ENCODE measurements around the gene PGR.
"Not testable (repeated sequence)": the region's sequence is repeated elsewhere in the genome, so short reads cannot be mapped to it uniquely, and the experiment has no call there.

PGR gene

GRCh38 chr11:101022256-101022655 is 107.4 kb downstream of the PGR start:
- no peak for DNase-seq (ENCODE audit: extremely low read depth, low read depth)
- TF ChIP-seq CTCF (IDR thresholded peaks at IDR 0.05; ENCODE audit: low read depth, low read length, missing control alignments) = no peak

DNA sequence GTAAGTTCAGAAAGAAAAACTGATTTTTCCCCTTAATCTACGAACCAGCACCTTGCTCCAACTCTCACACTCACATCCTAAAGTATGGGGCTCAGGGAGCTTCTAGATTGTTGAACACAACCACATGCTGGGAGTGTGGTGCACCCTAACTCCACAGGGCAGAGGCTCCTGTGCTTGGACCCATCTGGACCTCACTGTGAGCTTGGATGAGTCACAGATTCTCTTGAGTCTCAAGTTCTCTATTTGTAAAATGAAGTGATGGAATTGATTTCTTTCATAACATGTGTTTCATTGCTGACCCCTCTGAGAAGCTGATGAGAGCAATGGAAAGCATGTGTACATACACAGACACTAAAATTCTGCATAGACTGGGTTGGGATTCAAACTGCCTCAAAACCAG is 109.7 kb downstream of the PGR start:
- no peak for TF ChIP-seq CTCF (IDR thresholded peaks at IDR 0.05; ENCODE audit: low read depth, low read length, missing control alignments)
- DNase-seq (ENCODE audit: extremely low read depth, low read depth) = no peak
- no peak overlapping the region for H3K4me3 ChIP-seq (replicated peaks; ENCODE audit: low read depth, low read length)

More at GRCh38 chr11:101022256-101022655, 107.4 kb downstream of the PGR start:
- H3K4me3 ChIP-seq (replicated peaks; ENCODE audit: low read depth, low read length) = no peak overlapping the region

DNA sequence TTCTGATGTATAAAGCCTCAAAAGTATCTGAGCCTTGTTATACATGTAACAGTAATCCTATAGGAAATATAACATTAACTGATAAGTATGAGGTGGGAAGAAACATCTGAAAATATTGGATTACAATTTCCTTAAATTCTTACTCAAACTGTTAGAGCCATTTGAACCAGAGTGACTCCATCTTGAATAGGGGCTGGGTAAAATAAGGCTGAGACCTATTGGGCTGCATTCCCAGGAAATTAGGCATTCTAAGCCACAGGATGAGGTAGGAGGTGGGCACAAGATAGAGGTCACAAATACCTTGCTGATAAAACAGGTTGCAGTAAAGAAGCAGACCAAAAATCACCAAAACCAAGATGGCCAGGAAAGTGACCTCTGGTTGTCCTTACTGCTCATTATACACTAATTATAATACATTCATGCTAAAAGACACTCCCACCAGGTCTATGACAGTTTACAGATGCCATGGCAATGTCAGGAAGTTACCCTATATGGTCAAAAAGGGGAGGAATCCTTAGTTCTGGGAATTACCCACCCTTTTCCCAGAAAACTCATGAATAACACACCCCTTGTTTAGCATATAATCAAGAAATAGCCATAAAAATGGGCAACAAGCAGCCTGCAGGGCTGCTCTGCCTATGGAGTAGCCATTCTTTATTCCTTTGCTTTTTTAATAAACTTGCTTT is 114.9 kb downstream of the PGR start:
- TF ChIP-seq CTCF (IDR thresholded peaks at IDR 0.05; ENCODE audit: low read depth, low read length, missing control alignments) = no peak
- H3K4me3 ChIP-seq (replicated peaks; ENCODE audit: low read depth, low read length) = no peak overlapping the region
- no peak for DNase-seq (ENCODE audit: extremely low read depth, low read depth)

DNA sequence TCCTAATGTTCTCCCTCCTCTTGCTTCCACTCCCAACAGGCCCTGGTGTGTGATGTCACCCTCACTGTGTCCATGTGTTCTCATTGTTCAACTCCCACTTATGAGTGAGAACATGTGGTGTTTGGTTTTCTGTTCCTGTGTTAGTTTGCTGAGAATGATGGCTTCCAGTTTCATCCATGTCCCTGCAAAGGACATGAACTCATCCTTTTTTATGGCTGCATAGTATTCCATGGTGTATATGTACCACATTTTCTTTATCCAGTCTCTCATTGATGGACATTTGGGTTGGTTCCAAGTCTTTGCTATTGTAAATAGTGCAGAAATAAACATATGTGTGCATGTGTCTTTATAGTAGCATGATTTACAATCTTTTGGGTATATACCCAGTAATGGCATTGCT is 115.9 kb downstream of the PGR start:
- not testable (repeated sequence) for DNase-seq (ENCODE audit: extremely low read depth, low read depth); H3K4me3 ChIP-seq (replicated peaks; ENCODE audit: low read depth, low read length)

DNA sequence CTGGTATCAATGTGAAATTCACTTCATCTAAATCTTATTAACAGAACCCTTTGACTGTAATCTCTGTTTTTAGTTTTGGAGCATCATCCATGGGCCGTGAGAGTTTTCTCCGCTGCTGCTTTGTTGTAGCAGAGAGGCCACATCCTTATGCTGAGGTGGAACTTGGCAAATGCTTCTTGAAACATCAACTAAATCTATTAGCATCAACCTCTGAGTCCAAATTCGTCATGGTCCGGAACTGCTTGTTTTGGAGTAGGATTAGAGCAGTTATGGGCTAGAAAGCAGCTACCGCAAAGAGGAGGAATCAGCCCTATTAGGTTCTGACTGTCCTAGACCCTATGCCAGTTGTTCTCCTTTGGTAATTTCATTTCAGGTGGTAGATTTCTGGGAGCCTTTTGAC is 117.7 kb downstream of the PGR start:
- DNase-seq (ENCODE audit: extremely low read depth, low read depth) = no peak
- H3K4me3 ChIP-seq (replicated peaks; ENCODE audit: low read depth, low read length) = no peak overlapping the region
- no peak for TF ChIP-seq CTCF (IDR thresholded peaks at IDR 0.05; ENCODE audit: low read depth, low read length, missing control alignments)

DNA sequence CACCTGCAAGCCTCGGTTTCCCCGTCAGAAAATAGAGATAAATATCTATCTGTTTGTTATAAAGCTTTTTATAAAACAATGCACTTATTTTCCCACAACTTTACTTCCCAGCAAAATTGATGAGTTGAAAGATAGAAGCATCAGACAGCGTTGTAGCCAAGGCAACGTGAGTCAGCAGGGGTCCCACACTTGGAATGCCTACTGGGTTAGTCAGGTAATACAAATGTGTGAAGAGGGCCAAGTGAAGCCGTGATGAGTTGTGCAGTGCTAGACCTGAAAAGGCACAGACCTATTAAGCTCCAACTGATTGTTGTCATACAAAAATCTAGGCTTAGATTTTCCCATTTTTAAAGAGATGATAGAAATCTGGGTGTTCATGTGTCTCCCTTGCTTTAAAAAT is 118.7 kb downstream of the PGR start:
- DNase-seq (ENCODE audit: extremely low read depth, low read depth) = no peak
- no peak overlapping the region for H3K4me3 ChIP-seq (replicated peaks; ENCODE audit: low read depth, low read length)
- TF ChIP-seq CTCF (IDR thresholded peaks at IDR 0.05; ENCODE audit: low read depth, low read length, missing control alignments) = no peak

DNA sequence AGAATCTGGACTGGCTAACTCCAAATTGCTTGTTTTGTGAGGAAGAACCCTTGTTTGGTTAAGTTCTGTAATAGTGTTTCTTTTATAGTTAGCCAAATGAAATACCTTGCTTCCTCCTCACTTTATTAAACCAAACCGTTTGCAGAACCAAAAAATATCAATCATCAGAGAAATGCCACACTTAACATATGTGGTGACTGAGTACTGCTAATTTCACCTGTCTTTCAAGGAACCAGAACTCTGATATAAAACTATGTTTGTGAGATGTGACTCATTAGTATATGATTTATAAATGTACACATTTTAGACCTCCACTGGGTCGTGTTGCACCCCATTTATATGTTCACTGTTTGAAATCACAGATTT is 119.9 kb downstream of the PGR start:
- DNase-seq (ENCODE audit: extremely low read depth, low read depth) = no peak
- no peak overlapping the region for H3K4me3 ChIP-seq (replicated peaks; ENCODE audit: low read depth, low read length)
- no peak for TF ChIP-seq CTCF (IDR thresholded peaks at IDR 0.05; ENCODE audit: low read depth, low read length, missing control alignments)

Measured in HFF-Myc (cell line).